GM21390 (cell line): ENCODE data around the gene CCDC134.
"Not testable (repeated sequence)": the region's sequence is repeated elsewhere in the genome, so short reads cannot be mapped to it uniquely, and the experiment has no call there.

Source experiments
- ATAC-seq: cut with Tn5 transposase; IDR thresholded peaks from one replicate; pipeline ENCODE4 v1.9.1; 2021; ENCODE audit not compliant: unreplicated experiment

CCDC134 gene

DNA sequence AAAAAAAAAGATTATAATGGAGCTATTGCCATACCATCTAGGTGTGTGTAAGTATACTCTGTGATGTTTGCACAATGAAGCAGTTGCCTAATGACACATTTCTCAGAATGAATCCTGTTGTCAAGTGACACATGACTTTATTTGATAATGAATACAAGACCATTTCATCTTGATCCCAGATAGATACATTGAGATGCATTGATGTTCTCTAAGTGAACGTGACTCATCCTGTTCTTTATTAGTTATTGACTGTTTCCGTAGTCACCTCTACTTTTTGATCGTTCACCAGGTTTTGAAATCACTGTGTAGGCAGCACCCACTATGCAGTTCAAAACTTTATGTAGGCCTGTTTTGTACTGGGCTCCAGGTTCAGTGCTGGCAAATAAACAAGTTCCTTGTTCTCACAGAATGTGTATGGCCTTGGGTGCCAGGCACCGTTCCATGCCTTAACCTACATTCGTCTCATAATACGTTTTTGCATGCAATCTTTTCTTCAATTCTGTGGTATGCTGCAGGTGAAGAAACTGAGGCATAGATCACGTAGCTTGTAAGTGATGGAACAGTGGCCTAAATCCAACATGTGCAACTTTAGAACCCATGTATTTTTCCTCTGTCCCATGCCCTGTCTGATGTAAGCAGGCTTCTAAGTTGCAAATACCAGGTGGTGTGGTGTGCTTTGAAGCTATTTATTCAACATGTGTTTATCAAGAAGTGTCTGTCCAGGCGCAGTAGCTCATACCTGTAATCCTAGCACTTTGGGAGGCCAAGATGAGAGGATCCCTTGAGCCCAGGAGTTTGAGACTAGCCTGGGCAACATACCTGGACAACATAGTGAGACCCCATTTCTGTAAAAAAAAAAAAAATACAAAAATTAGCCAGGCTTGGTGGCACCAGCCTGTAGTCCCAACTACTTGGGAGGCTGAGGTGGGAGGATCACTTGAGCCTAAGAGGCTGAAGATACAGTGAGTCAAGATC, 42.8 kb downstream of the CCDC134 start:
- ATAC-seq = no peak

DNA sequence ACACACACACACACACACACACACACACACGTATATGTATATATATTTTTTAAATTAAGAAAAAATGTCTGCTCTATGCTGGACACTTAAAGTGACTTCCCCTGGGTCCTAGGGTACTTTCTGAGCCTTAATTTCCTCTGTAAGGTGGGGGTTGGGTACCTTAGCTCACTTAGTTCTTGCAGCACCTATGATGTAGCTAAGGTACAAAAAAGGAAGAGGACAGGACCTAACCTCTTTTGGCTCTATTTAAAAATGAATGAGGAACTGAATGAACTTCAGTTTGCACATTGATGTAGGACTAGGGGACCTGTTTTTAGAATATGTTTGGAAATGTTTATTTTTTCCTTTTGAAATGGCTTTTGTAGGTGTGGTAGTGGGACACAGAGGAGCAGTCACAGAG, 43.6 kb downstream of the CCDC134 start:
- no peak for ATAC-seq

DNA sequence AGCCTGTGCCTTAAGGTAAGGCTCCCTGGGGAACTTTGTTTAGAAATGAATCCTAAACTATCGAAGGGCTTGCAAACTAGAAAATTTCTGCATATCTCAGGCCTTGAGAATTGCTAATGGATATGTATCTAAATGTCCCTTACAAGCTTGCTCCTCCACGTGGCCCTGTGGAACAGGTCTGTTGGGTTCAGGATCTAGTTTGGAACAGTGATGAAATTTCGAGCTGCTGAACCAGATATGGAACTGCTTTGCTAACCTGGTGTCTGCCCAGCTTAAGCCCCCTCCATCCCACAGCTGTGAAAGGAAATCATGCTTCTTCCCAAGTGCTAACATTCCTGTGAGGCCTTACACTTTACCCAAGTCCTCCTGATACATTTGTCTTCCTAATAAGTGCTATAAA, 44.0 kb downstream of the CCDC134 start:
- ATAC-seq = no peak

DNA sequence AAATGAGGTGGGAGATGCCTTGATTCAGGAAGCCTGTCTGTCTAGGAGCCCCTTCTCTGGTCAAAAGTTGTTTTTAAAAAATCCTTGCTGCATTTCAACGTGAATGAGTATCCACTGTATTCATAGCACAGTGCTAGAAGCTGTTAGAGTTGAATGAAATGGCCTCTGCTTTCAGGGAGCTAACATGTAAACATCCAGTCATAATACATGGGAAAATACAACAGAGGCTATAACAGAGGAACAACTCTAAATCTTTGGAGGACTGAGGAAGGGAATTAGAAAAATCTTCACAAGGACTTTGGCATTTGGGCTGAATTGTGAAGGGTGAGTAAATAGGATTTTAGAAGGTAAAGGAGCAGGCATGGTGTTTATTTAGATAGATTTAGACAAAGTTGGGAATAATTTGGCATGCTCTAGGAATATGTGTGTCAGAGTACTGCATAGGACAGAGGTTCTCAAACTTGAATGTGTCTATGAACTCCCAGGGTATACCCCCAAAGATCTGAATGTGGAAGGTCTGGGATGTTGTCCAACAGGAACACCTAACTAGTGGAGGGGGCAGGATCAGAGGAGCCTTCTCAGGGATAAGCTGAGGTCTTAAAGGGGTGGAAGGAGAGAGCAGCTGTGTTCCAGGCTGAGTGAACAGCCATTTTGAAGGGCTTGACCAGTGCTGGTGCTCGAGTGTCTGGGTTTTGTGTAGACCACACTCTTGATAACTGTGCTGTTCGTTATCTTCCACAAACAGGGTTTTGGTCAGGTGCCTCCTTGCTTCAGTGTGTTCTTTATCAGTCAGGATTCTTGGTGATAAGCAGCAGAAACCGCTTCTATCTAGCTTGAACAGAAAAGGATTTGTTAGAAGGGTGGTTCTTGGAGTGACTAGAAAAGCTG, 45.1 kb downstream of the CCDC134 start:
- ATAC-seq = no peak

DNA sequence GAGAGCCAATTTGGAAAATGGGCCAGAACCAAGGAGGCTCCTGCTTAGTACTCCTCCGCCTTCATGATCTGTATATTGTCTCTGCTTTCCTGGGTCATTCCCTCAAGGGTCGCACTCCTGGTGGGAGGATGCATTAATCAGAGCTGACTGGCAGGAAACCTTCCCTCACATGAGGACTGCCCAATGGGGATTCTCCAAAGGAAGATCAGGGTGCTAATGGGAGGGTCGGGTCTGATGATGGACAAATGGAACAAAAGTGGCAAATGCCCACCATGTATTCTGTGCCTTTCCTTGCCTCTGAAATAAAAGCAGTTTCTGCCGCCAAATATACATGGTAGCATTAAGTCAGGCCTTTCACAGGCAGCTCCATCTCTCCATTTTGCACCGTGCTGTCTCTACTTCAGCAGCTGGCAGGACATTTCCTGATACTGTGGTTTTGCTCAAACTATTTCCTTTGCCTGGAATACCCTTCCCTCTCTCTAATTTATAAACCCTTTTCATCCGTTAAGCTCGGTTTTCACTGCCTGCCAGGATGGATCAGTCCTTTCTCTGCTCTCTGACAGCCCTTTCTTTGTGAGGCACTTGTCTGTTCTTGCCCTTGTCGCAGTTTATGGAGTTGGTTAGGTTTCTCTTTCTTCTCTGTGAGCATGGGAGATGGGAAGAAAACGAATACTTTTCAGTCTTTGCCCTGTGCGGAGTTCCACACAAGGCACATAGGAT, 45.9 kb downstream of the CCDC134 start:
- ATAC-seq = no peak

DNA sequence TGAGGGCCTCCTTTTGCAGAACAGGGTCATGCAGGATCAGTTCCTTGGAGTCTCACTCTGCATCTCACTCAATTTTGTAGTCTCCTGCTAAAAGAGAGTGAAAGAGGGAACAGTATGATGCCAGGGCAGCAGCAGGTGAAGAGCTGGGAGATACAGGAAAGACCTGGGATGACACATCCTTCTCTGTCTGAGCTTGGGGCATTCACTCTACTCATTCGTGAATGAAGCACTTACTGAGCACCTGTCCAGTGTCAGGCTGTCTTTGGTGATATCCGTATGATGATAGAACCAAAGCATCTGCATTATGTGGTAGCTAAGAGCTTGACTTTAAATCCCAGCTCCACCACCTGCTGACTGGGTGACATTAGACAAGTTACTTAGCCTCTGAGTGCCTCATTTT, 46.8 kb downstream of the CCDC134 start:
- no peak for ATAC-seq

DNA sequence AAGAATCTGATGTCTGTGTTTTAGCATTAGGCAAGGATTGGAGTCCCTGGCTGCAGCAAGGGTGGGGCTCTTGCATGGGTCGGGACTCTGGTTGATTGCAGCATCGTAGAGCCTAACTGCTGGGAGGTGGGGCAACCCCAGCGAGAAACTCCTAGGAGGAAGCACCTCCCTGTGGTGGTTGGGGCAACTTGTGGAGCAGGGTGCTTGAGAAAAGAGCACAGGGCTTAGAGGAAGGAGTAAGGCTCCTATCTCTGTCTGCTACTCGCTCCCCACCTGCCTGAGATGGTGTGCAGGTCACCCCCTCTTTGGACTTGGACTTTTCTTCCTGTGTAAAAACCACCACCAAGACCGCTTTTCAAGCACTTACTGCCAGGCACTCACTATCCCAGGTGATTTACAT, 48.0 kb downstream of the CCDC134 start:
- no peak for ATAC-seq

DNA sequence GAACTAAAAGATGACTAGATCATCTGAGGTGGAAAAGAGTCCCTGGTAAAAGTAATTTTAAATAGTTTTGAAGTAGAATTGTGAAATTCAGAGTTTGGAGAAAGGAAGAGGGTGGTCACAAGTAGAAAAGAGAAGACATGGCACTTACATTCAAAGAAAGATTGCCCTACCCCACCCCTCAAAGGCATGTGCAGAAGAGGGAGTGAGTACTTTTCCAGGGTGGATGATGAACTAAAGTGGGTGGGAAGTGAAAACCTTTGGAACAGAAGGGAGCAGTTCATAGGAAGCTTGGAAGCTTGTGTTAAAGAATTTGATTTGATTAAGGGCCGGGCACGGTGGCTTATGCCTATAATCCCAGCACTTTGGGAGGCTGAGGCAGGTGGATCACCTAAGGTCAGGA, 56.0 kb downstream of the CCDC134 start:
- no peak for ATAC-seq

DNA sequence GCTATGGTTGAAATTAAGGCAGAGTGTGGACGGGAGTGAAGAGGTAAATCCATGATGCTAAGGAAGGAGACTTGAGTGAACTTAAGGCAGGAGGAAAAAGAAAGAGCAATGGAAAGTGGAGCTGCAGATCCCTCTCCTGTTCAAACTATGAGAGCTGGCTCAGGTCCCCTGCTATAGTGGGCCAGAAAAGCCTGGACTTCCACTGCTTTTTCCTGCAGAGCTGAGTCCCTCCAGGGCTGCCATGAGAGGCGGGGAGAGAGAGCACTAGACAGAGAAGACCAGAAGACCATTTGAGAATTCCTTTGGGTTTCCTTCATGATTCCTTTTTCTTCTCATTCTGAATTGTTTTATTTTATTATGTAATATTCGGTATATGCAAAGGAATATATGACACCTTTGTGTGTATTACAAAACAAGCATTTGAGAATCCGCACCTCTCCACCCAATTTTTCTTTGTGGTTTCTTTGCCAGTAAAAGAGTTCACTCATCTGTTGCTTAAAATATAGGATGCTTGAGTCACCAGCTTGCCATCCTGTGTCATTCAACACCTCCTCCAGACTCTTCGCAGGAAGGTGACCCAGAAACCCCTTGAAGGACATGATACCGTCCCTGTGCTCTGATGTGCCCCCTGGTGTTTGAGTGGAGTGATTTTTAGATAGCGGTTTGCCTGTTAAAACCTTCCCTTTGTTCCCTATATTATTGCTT, 56.8 kb downstream of the CCDC134 start:
- no peak for ATAC-seq

DNA sequence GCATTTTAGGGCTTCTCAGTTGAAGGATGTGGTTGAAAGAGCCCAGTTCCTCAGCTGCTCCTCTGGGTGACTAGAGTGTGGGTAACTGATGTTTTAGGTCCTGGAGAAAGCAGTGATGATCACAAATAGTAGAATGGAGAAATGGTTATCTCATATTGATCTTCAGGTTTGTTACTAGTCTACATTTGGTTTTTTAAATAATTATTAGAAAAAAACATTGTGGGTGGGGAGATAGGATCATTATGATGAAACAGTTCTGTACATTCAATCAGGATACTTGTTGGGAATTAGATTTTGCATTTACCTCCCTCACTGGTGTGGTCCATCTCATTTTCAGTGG, 57.4 kb downstream of the CCDC134 start:
- ATAC-seq = no peak

DNA sequence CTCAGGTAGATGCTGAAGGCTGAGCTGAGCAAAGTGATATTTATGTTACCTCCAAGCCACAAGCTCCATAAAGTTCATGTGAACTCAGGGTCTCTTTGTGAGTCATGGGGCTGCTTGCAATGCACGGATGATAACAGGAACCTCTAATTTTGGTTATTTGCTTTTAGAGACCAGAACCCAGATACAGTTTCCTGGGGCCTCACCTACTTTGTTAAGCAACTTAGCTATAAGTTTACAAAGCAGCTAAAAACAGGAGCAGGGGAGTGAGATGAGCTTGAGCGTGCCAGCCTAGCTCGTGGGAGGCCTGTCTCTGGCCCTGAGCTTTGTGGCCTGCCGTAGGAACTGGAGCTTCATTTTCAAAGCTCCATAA, 61.7 kb downstream of the CCDC134 start:
- peak; percentile 45 for ATAC-seq

DNA sequence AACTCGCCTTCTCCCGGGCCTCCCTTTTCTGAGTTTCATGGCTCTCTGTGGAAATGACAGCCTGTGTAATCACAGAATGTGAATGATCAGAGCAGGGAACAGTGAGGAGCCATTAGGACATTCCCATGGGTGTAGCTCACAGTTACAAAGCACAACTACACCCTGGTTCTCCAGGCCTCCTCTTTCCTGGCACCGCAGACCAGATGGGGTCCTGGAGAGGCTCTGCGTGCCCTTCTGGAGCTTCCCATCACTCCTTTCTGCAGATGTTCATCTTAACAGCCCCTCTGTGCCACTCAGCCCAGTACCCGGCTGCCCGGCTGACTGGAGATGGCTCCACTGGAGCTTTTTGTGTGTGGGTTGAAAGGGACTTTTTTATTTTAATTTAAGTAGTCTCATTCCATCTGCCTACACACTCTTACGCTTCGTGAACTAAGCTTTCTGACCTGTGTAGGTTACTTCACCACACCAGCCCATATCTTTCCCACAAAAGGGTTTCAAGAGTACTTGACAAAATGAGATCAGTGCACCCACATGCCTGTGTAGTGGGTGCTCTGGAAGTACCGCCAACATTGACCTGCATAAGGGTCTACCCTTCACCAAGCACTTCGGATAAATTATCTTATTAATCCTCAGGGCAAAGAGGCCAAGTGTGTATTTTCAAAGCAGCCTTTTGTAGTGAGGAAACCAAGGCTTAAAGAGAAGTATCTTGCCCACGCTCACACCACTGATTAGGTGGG, 62.2 kb downstream of the CCDC134 start:
- ATAC-seq = peak; percentile 60

DNA sequence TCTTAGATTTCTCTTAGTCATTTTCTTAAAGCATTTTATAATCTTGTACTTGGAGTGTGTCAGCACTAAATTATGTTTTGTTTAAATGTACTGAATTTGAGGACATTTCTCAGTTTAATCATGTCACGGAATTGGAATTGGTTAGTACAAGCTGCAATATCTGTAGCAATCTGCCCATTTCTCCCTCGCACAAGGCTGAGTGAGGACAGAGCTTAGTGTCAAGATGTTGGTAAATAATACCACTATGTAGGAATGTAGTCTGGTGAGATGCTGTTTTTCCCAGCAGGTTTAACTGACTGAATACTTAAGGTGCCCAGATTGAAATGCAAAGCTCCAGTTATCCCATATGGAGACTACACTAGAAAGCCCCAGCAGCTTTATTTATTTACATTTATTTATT, 63.0 kb downstream of the CCDC134 start:
- no peak for ATAC-seq

DNA sequence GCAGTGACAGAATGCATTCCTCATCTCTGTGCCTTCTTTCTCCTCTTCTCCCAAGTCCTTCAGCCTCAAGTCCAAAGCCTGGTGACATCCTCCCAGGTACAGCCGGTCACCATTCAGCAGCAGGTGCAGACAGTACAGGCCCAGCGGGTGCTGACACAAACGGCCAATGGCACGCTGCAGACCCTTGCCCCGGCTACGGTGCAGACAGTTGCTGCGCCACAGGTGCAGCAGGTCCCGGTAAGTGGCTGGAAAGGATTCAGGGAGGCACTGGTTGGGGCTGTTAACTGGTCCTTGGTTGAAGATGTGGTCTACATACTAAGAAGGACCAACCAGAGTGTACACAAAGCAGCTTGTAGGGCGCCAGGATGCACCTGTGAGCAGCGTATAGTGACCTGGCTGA, 68.1 kb downstream of the CCDC134 start:
- ATAC-seq = no peak

DNA sequence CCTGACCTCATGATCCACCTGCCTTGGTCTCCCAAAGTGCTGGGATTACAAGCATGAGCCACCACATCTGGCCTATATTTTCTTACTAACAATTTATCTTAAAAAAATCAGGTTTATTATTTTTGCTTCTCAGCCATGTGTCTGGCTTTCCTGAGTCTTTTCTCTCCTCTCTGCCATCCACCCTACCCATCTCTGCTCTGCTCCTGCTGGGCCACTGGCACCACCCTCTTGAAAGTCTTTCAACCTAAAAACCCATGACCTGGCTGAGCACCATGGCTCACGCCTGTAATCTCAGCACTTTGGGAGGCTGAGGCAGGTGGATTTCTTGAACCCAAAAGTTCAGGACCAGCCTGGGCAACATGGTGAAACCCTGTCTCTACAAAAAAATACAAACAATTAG, 69.6 kb downstream of the CCDC134 start:
- not testable (repeated sequence) for ATAC-seq

DNA sequence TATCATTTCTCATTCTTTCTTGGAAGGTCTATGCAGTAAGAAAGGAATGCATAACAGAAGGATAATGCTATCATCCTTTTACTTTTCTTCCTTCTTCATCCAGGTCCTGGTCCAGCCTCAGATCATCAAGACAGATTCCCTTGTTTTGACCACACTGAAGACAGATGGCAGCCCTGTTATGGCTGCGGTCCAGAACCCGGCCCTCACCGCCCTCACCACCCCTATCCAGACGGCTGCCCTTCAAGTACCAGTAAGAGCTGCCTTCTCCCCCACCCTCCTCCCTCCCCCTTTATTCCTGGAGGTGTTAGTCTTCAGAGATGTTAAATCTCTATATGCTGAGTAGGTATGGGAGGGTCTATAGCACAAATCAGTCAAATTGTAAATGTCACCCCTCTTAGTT, 70.3 kb downstream of the CCDC134 start:
- no peak for ATAC-seq

DNA sequence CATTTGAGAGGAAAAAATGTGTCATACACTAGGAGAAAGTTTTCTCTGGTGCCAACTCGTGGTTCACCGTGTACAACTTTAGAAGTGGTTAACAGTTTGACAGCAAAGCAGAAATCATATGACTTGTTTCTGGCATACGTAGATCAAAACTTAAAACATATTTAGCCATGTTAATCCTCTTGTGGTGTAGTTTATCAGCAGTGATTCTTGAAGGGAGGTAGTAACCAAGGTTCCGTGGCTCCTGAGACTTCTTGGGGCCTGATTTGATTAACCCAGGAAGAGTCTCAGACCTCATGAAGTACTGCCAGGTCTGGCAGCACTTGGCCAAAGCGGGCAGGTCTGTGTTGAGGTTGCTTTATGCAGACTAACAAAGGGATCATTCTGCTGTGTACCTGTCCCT, 72.9 kb downstream of the CCDC134 start:
- ATAC-seq = no peak

DNA sequence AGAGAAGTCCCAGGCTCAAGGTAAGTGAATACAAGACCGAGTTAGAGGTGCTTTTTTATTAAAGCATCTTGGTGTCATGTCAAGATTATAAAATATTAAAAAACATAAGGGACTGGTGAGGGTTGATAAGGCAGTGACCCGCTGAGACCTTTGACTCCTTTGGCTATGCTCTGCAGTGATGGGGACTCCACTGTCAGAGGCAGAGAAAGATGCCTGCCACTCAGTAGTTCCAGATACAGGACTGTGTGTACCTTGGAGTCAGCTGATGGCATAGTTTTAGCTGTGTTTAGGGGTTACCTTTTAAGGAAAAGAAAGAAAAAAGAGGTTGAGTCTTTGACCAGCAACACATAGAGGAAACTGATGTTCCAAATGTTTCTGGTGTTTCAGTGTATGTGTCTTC, 73.6 kb downstream of the CCDC134 start:
- no peak for ATAC-seq

DNA sequence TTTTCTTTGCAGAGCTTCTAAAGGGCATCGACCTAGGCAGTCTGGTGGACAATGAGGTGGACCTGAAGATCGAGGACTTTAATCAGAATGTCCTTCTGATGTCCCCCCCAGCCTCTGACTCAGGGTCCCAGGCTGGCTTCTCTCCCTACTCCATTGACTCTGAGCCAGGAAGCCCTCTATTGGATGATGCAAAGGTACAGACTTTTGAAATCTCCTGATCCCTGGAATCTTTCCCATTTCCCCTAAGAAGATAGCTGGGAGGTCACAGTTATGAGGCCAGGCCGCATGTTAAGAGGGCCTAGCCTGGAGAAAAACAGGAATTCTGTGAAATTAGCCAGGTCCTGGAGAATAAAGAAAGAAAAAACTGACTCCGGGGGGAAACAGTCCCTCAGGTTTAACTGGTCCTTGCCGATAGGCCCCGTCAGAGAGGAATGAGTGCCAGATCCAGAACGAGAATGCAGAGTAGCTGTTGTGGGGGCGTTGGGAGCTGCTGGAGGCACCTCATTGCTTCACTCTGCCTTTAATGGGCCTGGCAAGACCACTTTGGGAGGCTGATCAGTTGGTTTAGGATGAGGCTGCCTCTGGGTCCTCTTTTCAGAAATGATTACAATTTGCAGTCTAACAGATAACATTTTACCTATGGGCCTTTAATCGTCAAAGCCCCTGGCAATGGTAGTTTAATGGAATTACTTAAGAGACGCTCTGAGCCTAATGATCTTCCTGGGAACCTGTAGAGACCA, 75.2 kb downstream of the CCDC134 start:
- ATAC-seq = no peak
